Measurements from ENCODE around the gene OSBPL10. TPM values are rescaled to one million over a fixed set of nuclear protein-coding genes. Genes with fewer than 3 reads are reported as not detected.

Gene OSBPL10
- total RNA-seq, 4 donors from 2014 or later = 18.6 to 33.6 (median 28.8) TPM

- Histone ChIP-seq H3K4me1 (peaks cover 18 to 43% of the 10 kb centered on the region in 2 donors), H3K27me3 (no peaks in the 10 kb centered on the region), H3K9me3 (no peaks in the 10 kb centered on the region), H3K36me3 (no peaks in the 10 kb centered on the region), H3K27ac (no peak overlapping the region), H3K4me3 (replicated peaks in 1 of 3) (no peak overlapping the region)
- intact Hi-C loops (cut with DNase I) = no loop called here
- no peak for TF ChIP-seq CTCF (IDR thresholded peaks at IDR 0.05)
- no peak for TF ChIP-seq POLR2A (IDR thresholded peaks at IDR 0.05)
- DNase-seq = no peak
- 84 to 86% methylated on average over 2 of the region's 2 CpGs for WGBS, 2 donors
These were observed 18.3 kb downstream of the OSBPL10 start for GRCh38 chr3:31962801-31963205.

- peak; percentile 32 to 38 for DNase-seq
- no peak for TF ChIP-seq CTCF (IDR thresholded peaks at IDR 0.05)
- no peak for TF ChIP-seq POLR2A (IDR thresholded peaks at IDR 0.05)
- H3K4me3 ChIP-seq (replicated peaks in 1 of 3) = no peak overlapping the region
These were observed 20.1 kb downstream of the OSBPL10 start for GRCh38 chr3:31960793-31961431.

GRCh38 chr3:31959951-31960792 is 20.9 kb downstream of the OSBPL10 start:
- peak in 1 of 2 donors; percentile 12 for DNase-seq
- WGBS, 2 donors = 24 to 25% methylated on average over 7 of the region's 7 CpGs
- no peak for TF ChIP-seq POLR2A (IDR thresholded peaks at IDR 0.05)
- no peak for TF ChIP-seq CTCF (IDR thresholded peaks at IDR 0.05)

More at GRCh38 chr3:31960793-31961431, 20.1 kb downstream of the OSBPL10 start:
- H3K27ac ChIP-seq = peak overlapping the region; percentile 2 to 78 (median 66)
- intact Hi-C loops (cut with DNase I) = no loop called here
- H3K27me3 ChIP-seq = no peaks in the 10 kb centered on the region
- H3K9me3 ChIP-seq = no peaks in the 10 kb centered on the region
- no peaks in the 10 kb centered on the region for H3K36me3 ChIP-seq
- peaks cover 18 to 41% of the 10 kb centered on the region in 2 donors for H3K4me1 ChIP-seq
- 30 to 31% methylated on average over 4 of the region's 4 CpGs for WGBS, 2 donors

GRCh38 chr3:31959251-31959650 is 21.8 kb downstream of the OSBPL10 start:
- peaks cover 18 to 41% of the 10 kb centered on the region in 2 donors for H3K4me1 ChIP-seq
- H3K27ac ChIP-seq = peak overlapping the region in 2 of 3 donors; percentile 66 to 78
- 82 to 88% methylated on average over 2 of the region's 2 CpGs for WGBS, 2 donors
- no peak for DNase-seq
- no peaks in the 10 kb centered on the region for H3K36me3 ChIP-seq
- intact Hi-C loops (cut with DNase I) = no loop called here
- no peak for TF ChIP-seq CTCF (IDR thresholded peaks at IDR 0.05)
- no peak for TF ChIP-seq POLR2A (IDR thresholded peaks at IDR 0.05)
- no peak overlapping the region for H3K4me3 ChIP-seq (replicated peaks in 1 of 3)
- no peaks in the 10 kb centered on the region for H3K9me3 ChIP-seq
- no peaks in the 10 kb centered on the region for H3K27me3 ChIP-seq

More at GRCh38 chr3:31959951-31960792, 20.9 kb downstream of the OSBPL10 start:
- peaks cover 18 to 41% of the 10 kb centered on the region in 2 donors for H3K4me1 ChIP-seq
- H3K9me3 ChIP-seq = no peaks in the 10 kb centered on the region
- peak overlapping the region; percentile 17 to 78 (median 66) for H3K27ac ChIP-seq
- no peaks in the 10 kb centered on the region for H3K27me3 ChIP-seq
- intact Hi-C loops (cut with DNase I) = no loop called here
- H3K36me3 ChIP-seq = no peaks in the 10 kb centered on the region
- H3K4me3 ChIP-seq (replicated peaks in 1 of 3) = no peak overlapping the region
